ENCODE measurements around the gene PAK2. TPM values are rescaled to one million over a fixed set of nuclear protein-coding genes. Genes with fewer than 3 reads are reported as not detected.
A peak's percentile ranks its signal among the peaks of the same experiment; 100 is the strongest.

The PAK2 gene
- total and polyA plus RNA-seq, 9 of the 15 experiments (the other 6 are each of a cell fraction or from before 2014, with no cell fraction given), result 13.2 to 72.4 (median 35.7) TPM

DNA sequence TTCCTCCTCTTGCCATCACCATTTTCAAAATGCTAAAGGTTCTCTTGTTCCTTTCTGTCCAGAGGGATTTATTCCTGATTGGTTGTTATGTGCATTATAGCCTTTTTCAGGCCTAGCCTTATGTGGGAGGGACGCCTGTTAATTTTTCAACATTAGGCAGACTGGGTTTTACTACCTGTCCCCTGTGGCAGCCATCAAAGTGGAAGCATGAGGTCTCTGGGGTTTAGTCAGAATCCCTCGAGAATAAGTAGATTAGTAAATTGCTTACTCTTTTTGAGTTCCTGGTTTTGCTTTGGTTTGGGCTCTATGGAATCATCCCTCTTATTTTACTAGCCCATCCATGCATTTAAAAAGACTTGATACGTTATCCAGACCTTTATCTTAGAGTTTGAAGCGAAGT is 32.4 kb downstream of the PAK2 start:
- no peak overlapping the region for H3K9ac ChIP-seq (ENCODE audit: insufficient read depth in 1 of 2, low read depth in 2 of 2, low read length in 2 of 2)
- H3K4me3 ChIP-seq, result no peak overlapping the region
- ATAC-seq, result no peak
- ChIA-PET CTCF (ENCODE audit: low intra/inter-chr PET ratio) (no interaction called here), POLR2A (no interaction called here)
- BruUV-seq (replicated peaks), result no TSS peak
- FAIRE-seq, result peak; percentile 37
- DNase-seq (ENCODE audit: extremely low read depth in 1 of 4, low spot score in 3 of 4), result no peak
- 76% methylated on average over 4 of the region's 4 CpGs for WGBS (ENCODE audit: insufficient coverage, low coverage, missing lambda C conversion rate)
- H3K36me3 ChIP-seq (ENCODE audit: control insufficient read depth, insufficient read depth, low read length), result peaks cover 20% of the 10 kb centered on the region; the same call in 2 of the 3 replicates
- H3K79me2 ChIP-seq (ENCODE audit: control insufficient read depth, insufficient read depth, low read length), result peaks cover 91% of the 10 kb centered on the region
- H3K4me2 ChIP-seq (ENCODE audit: insufficient read depth, low read length), result no peak overlapping the region
- no peaks in the 10 kb centered on the region for H3K9me3 ChIP-seq (replicated peaks; ENCODE audit: control insufficient read depth, insufficient read depth, low read depth, low read length)
- H4K20me1 ChIP-seq (replicated peaks; ENCODE audit: control insufficient read depth, insufficient read depth, low read length), result no peaks in the 10 kb centered on the region
- no peaks in the 10 kb centered on the region for H3K4me1 ChIP-seq (replicated peaks in 1 of 2; ENCODE audit: control insufficient read depth in 2 of 2, insufficient read depth in 2 of 2, low read length in 2 of 2)
- H3K27ac ChIP-seq (ENCODE audit: extremely low read depth, low read depth, low read length), result no peak overlapping the region
- H3K9me1 ChIP-seq (ENCODE audit: control insufficient read depth, insufficient read depth, low read length), result no peaks in the 10 kb centered on the region
- in situ Hi-C loops (cut with MboI) (no loop called here), intact Hi-C loops (cut with micrococcal nuclease) (no loop called here)
- no peak for TF ChIP-seq ETS2 (tag; IDR thresholded peaks at IDR 0.05; ENCODE audit: borderline replicate concordance, poor library complexity, severe bottlenecking)
- TF ChIP-seq, protein P1, sequence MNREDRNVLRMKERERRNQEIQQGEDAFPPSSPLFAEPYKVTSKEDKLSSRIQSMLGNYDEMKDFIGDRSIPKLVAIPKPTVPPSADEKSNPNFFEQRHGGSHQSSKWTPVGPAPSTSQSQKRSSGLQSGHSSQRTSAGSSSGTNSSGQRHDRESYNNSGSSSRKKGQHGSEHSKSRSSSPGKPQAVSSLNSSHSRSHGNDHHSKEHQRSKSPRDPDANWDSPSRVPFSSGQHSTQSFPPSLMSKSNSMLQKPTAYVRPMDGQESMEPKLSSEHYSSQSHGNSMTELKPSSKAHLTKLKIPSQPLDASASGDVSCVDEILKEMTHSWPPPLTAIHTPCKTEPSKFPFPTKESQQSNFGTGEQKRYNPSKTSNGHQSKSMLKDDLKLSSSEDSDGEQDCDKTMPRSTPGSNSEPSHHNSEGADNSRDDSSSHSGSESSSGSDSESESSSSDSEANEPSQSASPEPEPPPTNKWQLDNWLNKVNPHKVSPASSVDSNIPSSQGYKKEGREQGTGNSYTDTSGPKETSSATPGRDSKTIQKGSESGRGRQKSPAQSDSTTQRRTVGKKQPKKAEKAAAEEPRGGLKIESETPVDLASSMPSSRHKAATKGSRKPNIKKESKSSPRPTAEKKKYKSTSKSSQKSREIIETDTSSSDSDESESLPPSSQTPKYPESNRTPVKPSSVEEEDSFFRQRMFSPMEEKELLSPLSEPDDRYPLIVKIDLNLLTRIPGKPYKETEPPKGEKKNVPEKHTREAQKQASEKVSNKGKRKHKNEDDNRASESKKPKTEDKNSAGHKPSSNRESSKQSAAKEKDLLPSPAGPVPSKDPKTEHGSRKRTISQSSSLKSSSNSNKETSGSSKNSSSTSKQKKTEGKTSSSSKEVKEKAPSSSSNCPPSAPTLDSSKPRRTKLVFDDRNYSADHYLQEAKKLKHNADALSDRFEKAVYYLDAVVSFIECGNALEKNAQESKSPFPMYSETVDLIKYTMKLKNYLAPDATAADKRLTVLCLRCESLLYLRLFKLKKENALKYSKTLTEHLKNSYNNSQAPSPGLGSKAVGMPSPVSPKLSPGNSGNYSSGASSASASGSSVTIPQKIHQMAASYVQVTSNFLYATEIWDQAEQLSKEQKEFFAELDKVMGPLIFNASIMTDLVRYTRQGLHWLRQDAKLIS (CRISPR knock-in tag; IDR thresholded peaks at IDR 0.05), result no peak
- TF ChIP-seq, protein P2, sequence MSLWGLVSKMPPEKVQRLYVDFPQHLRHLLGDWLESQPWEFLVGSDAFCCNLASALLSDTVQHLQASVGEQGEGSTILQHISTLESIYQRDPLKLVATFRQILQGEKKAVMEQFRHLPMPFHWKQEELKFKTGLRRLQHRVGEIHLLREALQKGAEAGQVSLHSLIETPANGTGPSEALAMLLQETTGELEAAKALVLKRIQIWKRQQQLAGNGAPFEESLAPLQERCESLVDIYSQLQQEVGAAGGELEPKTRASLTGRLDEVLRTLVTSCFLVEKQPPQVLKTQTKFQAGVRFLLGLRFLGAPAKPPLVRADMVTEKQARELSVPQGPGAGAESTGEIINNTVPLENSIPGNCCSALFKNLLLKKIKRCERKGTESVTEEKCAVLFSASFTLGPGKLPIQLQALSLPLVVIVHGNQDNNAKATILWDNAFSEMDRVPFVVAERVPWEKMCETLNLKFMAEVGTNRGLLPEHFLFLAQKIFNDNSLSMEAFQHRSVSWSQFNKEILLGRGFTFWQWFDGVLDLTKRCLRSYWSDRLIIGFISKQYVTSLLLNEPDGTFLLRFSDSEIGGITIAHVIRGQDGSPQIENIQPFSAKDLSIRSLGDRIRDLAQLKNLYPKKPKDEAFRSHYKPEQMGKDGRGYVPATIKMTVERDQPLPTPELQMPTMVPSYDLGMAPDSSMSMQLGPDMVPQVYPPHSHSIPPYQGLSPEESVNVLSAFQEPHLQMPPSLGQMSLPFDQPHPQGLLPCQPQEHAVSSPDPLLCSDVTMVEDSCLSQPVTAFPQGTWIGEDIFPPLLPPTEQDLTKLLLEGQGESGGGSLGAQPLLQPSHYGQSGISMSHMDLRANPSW (CRISPR knock-in tag; IDR thresholded peaks at IDR 0.05), result no peak
- TF ChIP-seq KAT2B (IDR thresholded peaks at IDR 0.05; ENCODE audit: low read depth, low read length), result no peak
- TF ChIP-seq SREBF1 (IDR thresholded peaks at IDR 0.05; ENCODE audit: borderline replicate concordance, low read depth, low read length), result no peak
- TF ChIP-seq, protein P3, sequence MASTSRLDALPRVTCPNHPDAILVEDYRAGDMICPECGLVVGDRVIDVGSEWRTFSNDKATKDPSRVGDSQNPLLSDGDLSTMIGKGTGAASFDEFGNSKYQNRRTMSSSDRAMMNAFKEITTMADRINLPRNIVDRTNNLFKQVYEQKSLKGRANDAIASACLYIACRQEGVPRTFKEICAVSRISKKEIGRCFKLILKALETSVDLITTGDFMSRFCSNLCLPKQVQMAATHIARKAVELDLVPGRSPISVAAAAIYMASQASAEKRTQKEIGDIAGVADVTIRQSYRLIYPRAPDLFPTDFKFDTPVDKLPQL (IDR thresholded peaks at IDR 0.05; ENCODE audit: extremely low read depth, insufficient read length), result no peak
- TF ChIP-seq POU5F1 (IDR thresholded peaks at IDR 0.05; ENCODE audit: borderline replicate concordance, low read depth, low read length, partially characterized antibody), result no peak
- no peak for TF ChIP-seq SMAD2 (IDR thresholded peaks at IDR 0.05; ENCODE audit: low read depth, low read length)
- TF ChIP-seq, protein P4, sequence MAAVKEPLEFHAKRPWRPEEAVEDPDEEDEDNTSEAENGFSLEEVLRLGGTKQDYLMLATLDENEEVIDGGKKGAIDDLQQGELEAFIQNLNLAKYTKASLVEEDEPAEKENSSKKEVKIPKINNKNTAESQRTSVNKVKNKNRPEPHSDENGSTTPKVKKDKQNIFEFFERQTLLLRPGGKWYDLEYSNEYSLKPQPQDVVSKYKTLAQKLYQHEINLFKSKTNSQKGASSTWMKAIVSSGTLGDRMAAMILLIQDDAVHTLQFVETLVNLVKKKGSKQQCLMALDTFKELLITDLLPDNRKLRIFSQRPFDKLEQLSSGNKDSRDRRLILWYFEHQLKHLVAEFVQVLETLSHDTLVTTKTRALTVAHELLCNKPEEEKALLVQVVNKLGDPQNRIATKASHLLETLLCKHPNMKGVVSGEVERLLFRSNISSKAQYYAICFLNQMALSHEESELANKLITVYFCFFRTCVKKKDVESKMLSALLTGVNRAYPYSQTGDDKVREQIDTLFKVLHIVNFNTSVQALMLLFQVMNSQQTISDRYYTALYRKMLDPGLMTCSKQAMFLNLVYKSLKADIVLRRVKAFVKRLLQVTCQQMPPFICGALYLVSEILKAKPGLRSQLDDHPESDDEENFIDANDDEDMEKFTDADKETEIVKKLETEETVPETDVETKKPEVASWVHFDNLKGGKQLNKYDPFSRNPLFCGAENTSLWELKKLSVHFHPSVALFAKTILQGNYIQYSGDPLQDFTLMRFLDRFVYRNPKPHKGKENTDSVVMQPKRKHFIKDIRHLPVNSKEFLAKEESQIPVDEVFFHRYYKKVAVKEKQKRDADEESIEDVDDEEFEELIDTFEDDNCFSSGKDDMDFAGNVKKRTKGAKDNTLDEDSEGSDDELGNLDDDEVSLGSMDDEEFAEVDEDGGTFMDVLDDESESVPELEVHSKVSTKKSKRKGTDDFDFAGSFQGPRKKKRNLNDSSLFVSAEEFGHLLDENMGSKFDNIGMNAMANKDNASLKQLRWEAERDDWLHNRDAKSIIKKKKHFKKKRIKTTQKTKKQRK (IDR thresholded peaks at IDR 0.05; ENCODE audit: borderline replicate concordance, low read depth, low read length), result no peak
- TF ChIP-seq YBX1 (IDR thresholded peaks at IDR 0.05), result no peak
- no peaks in the 10 kb centered on the region for H3K27me3 ChIP-seq (ENCODE audit: control insufficient read depth in 2 of 2, insufficient read depth in 2 of 2, low read length in 2 of 2)
- H2AFZ ChIP-seq (ENCODE audit: low read depth, low read length), result no peak overlapping the region
